GM12874 (cell line): Measurements from ENCODE around the gene RNF114.

Experiments
- CTCF ChIP-seq: IDR thresholded peaks from 2 replicates; pipeline ENCODE4 v1.5.1; 2011; ENCODE audit warnings: low read depth, mild to moderate bottlenecking, control low read depth, low read length, moderate library complexity; ENCODE audit not compliant: insufficient read depth

RNF114 gene

GRCh38 chr20:49936153-49937026 lies at the start of gene RNF114:
RNF114 (plus strand) TSS chr20:49936397; CDS start chr20:49936413, 16 bp downstream.
- TF ChIP-seq CTCF, result no peak

- no peak for TF ChIP-seq CTCF
These were observed 49.5 kb upstream of the RNF114 start for GRCh38 chr20:49886571-49887213.

- no peak for TF ChIP-seq CTCF
These were observed 48.7 kb upstream of the RNF114 start for GRCh38 chr20:49887251-49888211.

GRCh38 chr20:49888212-49889000 lies 47.8 kb upstream of the RNF114 start:
- peak; percentile 87 for TF ChIP-seq CTCF

GRCh38 chr20:49889001-49889934 lies 46.9 kb upstream of the RNF114 start:
- TF ChIP-seq CTCF, result no peak

- no peak for TF ChIP-seq CTCF
These were observed 46.3 kb upstream of the RNF114 start for GRCh38 chr20:49889935-49890333.
